Aorta (tissue), 5 donors: ENCODE results near the gene ZMIZ1. TPM values are rescaled to one million over a fixed set of nuclear protein-coding genes. Genes with fewer than 3 reads are reported as not detected.
A peak's percentile ranks its signal among the peaks of the same experiment; 100 is the strongest.

Source experiments
- ATAC-seq: fragments of 200-7000 bp; cut with Tn5 transposase; one replicate; pipeline ENCODE4 v1.9.1; 2022; ENCODE audit warnings: moderate library complexity; ENCODE audit not compliant: low FRiP score
- DNase-seq, 2 donors: peaks; one replicate each; pipeline ENCODE4 v3.0.0-alpha.2; 2020
- H3K27ac ChIP-seq, 2 donors: one replicate each; pipeline ENCODE4 v1.5.1; 2013; ENCODE audit warnings: low read length in 2 of 2, mild to moderate bottlenecking in 2 of 2, moderate library complexity in 2 of 2, control low read depth in 1 of 2, inconsistent platforms in 1 of 2, low read depth in 1 of 2
- H3K27me3 ChIP-seq, 2 donors: one replicate each; pipeline ENCODE4 v1.6.1; 2013; ENCODE audit warnings: control low read depth in 1 of 2, low read length in 1 of 2, mild to moderate bottlenecking in 1 of 2, moderate library complexity in 1 of 2; ENCODE audit not compliant: insufficient read depth in 2 of 2, control insufficient read depth in 1 of 2
- H3K36me3 ChIP-seq, 2 donors: one replicate each; pipeline ENCODE4 v1.6.1; 2013; ENCODE audit warnings: control low read depth in 1 of 2, low read length in 1 of 2, mild to moderate bottlenecking in 1 of 2; ENCODE audit not compliant: insufficient read depth in 2 of 2, control insufficient read depth in 1 of 2
- H3K4me1 ChIP-seq, 2 donors: one replicate each; pipeline ENCODE4 v1.6.1; 2013; ENCODE audit warnings: low read length in 2 of 2, control low read depth in 1 of 2, mild to moderate bottlenecking in 1 of 2, moderate library complexity in 1 of 2; ENCODE audit not compliant: insufficient read depth in 2 of 2, control insufficient read depth in 1 of 2
- H3K4me3 ChIP-seq, 2 donors: one replicate each; pipeline ENCODE4 v1.5.1; 2013; ENCODE audit warnings: low read length in 2 of 2, control low read depth in 1 of 2, mild to moderate bottlenecking in 1 of 2
- H3K9me3 ChIP-seq: one replicate; pipeline ENCODE4 v1.6.1; 2013; ENCODE audit warnings: mild to moderate bottlenecking, low read length; ENCODE audit not compliant: control insufficient read depth
- WGBS, 2 donors: extraction: QIAGEN DNeasy Blood & Tissue Kit; methylation state at CpG; one replicate each; pipeline ENCODE4 v1.1.7; 2013; 5-methylcytosine and 5-hydroxymethylcytosine counted together
- intact Hi-C, 2 donors: fragments of 100-400 bp; cut with DNase I; formaldehyde crosslinking; loops; one replicate each; pipeline versions ENCODE4 v1.14.2 to v1.15.0; 2022
- long read RNA-seq, 2 donors: library from polyadenylated mRNA; unstranded; transcript quantifications; one replicate each; pipeline ENCODE4 v2.0.0, GENCODE V29; 2020 to 2021
- polyA plus RNA-seq, 2 donors: library from polyadenylated mRNA; stranded (reverse); fragments of 200-250 nt; gene quantifications; one replicate each; pipeline ENCODE4 v1.2.3, GENCODE V29; 2013
- total RNA-seq, 2 donors: library from RNA; stranded (reverse); fragmentation: NEBNext Ultra II Directional; extraction: Animal tissue kit (Norgen Biotek cat#: 25700); gene quantifications; one replicate each; pipeline ENCODE4 v1.2.1, GENCODE V29; 2021
- donor health status: healthy with polysubstance abuse.
- donor health status: Bipolar disorder and iron deficiency.
- donor health status: DM: no; HTN: no; CAD: no.
- donor health status: DM: no; HTN: no; CAD: no.
- donor health status: DM: yes; HTN: yes; CAD: no.

The ZMIZ1 gene, protein sequence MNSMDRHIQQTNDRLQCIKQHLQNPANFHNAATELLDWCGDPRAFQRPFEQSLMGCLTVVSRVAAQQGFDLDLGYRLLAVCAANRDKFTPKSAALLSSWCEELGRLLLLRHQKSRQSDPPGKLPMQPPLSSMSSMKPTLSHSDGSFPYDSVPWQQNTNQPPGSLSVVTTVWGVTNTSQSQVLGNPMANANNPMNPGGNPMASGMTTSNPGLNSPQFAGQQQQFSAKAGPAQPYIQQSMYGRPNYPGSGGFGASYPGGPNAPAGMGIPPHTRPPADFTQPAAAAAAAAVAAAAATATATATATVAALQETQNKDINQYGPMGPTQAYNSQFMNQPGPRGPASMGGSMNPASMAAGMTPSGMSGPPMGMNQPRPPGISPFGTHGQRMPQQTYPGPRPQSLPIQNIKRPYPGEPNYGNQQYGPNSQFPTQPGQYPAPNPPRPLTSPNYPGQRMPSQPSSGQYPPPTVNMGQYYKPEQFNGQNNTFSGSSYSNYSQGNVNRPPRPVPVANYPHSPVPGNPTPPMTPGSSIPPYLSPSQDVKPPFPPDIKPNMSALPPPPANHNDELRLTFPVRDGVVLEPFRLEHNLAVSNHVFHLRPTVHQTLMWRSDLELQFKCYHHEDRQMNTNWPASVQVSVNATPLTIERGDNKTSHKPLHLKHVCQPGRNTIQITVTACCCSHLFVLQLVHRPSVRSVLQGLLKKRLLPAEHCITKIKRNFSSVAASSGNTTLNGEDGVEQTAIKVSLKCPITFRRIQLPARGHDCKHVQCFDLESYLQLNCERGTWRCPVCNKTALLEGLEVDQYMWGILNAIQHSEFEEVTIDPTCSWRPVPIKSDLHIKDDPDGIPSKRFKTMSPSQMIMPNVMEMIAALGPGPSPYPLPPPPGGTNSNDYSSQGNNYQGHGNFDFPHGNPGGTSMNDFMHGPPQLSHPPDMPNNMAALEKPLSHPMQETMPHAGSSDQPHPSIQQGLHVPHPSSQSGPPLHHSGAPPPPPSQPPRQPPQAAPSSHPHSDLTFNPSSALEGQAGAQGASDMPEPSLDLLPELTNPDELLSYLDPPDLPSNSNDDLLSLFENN
- total RNA-seq, result 10 to 100 TPM; 48.5 to 84.1 TPM
- polyA plus RNA-seq, result 1 to 10 TPM; 7.8 to 8.0 TPM
- long read RNA-seq, donor 1, partial matches to known transcripts, result 81 of 120 reads
- long read RNA-seq, donor 1, other reads (novel, unspliced or antisense), result 39 of 120 reads
- long read RNA-seq, donor 2, partial matches to known transcripts, result 53 of 103 reads
- long read RNA-seq, donor 2, other reads (novel, unspliced or antisense), result 50 of 103 reads

DNA sequence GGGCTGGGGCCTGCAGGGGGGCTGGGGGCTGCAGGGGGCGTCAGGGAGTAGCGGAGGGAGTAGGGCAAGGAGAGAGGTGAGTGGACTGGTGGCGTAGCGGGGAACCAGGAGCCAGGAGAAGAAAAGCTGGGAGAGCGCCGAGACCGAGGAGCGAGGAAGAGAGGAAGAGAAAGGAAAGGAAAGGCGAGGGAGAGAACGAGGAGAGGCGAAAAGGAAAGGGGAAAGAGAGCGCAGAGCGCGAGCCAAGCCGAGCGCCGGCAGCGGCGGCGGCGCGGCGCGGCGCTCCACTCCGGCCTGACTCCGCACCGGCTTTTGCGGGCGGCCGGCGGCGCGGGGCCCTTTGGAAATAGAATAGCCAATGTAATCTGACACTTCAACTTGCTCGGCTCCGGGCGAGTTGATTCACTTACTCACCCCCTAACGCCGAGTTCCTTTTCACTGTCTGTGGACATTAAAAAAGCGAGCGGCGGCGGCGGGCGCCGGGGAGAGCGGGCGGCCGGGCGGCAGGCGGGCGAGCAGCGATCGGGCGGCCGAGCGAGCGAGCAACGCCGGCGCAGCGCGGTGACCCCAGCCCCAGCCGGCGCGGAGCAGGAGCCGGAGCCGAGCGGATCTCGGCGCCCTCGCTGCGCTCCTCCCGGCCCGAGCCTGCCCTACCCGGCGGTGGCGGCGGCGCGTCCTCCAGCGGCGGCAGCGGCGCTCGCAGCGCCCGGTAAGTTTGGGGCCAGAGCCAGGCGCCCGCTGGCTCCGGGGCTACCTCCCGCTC is at the start of gene ZMIZ1:
TSS of gene ZMIZ1 (plus strand) at position 405 of the 763 bp plus-strand sequence. CDS start 132,667 bp downstream, outside the sequence.
- Histone ChIP-seq H3K9me3 (no peaks in the 10 kb centered on the region), H3K4me1 (peaks cover 0 to 2% of the 10 kb centered on the region in 2 donors), H3K27me3 (no peaks in the 10 kb centered on the region), H3K36me3 (no peaks in the 10 kb centered on the region), H3K4me3 (peak within 1 kb of the TSS; percentile 88 to 97), H3K27ac (peak within 1 kb of the TSS; percentile 73 to 94)
- DNase-seq, result peak; percentile 94
- ATAC-seq, result peak; percentile 73
- intact Hi-C loops, result loop anchor here (1.0 to 10.0 kb wide), 6 partner anchors 96 to 856 kb away; no protein-coding TSS in a partner anchor
- WGBS, 2 donors, result 0% methylated on average over 83 to 92 of the region's 92 CpGs

DNA sequence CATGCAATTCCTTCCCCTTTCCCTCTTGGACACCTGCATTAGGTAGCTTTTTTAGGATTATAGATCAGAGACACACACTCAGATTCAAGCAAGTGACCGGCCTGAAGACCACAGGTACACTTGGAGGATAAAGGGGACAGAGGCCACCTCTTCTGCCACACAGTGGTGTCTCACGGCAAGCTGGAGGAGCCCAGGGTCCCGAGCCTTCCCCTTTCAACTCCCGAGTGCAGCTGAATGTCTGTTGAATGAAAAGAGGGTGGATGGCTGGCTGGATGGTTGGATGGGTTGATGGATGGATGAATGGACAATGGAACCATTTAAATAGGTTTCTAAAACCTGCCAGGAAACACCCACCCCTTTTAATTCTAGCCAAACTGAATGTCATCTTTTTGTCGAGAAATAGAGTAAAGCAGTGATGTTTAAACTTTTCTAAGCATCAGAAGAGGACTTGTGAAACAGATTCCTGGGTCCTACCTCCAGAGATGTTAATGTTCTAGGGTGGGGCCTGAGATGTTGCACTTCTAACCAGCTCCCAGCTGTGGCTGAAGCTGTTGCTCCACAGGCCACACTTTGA is 49.2 kb upstream of the ZMIZ1 start:
- intact Hi-C loops, result no loop called here
- no peak overlapping the region for H3K4me3 ChIP-seq
- 94 to 95% methylated on average over 5 of the region's 5 CpGs for WGBS, 2 donors
- DNase-seq (peak; percentile 18 to 57), ATAC-seq (no peak)
- no peaks in the 10 kb centered on the region for H3K36me3 ChIP-seq
- H3K27ac ChIP-seq, result no peak overlapping the region
- H3K27me3 ChIP-seq, result no peaks in the 10 kb centered on the region
- no peaks in the 10 kb centered on the region for H3K4me1 ChIP-seq
- H3K9me3 ChIP-seq, result no peaks in the 10 kb centered on the region

DNA sequence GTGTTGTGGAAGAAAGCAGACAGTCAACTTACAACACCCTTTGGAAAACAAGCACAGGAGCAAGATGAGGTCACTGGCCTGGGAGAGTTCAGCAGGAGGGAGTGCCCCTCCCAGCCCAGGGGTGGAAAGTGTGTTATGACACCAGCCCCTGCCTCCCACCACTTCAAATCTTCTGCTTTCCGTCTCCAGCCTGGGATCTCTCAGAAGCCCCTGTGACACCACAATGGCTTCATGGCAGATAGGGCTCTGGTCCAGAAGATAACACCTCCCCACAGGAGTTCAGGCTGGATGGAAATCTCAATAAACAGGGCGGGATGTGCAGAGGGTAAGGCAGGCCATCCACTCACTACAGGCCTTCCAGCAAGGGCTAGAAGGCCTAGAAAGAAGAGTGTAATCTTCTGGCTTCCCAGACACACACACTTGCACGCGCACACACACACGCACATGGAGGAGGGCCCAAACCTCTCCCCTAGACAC is 48.7 kb upstream of the ZMIZ1 start:
- intact Hi-C loops, result no loop called here
- no peaks in the 10 kb centered on the region for H3K27me3 ChIP-seq
- peak; percentile 52 for ATAC-seq
- 87 to 97% methylated on average over 5 of the region's 5 CpGs for WGBS, 2 donors
- H3K36me3 ChIP-seq, result no peaks in the 10 kb centered on the region
- H3K27ac ChIP-seq, result no peak overlapping the region
- H3K9me3 ChIP-seq, result no peaks in the 10 kb centered on the region
- H3K4me3 ChIP-seq, result no peak overlapping the region
- H3K4me1 ChIP-seq, result no peaks in the 10 kb centered on the region
- peak; percentile 45 to 73 for DNase-seq

DNA sequence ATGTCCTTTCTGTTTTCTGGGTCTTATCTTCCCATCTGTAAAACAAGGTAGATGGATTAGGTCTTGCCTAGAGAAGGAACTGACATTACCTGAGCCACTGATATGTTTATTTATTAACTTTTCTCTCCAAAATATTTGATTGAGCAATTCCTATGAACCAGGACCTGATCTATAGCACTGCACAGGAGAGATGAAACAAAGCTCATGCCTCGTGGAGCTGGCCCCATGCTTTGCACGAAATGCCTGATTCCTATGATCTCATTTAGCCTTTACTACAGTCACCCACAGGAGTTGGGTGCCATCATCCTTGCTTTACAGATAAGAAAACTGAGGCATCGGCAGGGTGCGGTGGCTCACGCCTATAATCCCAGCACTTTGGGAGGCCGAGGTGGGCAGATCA is 48.2 kb upstream of the ZMIZ1 start:
- Histone ChIP-seq H3K9me3 (no peaks in the 10 kb centered on the region), H3K27me3 (no peaks in the 10 kb centered on the region), H3K27ac (no peak overlapping the region), H3K36me3 (no peaks in the 10 kb centered on the region), H3K4me3 (no peak overlapping the region), H3K4me1 (no peaks in the 10 kb centered on the region)
- intact Hi-C loops, result no loop called here
- no peak for ATAC-seq
- DNase-seq, result peak in 1 of 2 donors; percentile 5
- WGBS, 2 donors, result 93 to 94% methylated on average over 6 of the region's 6 CpGs

DNA sequence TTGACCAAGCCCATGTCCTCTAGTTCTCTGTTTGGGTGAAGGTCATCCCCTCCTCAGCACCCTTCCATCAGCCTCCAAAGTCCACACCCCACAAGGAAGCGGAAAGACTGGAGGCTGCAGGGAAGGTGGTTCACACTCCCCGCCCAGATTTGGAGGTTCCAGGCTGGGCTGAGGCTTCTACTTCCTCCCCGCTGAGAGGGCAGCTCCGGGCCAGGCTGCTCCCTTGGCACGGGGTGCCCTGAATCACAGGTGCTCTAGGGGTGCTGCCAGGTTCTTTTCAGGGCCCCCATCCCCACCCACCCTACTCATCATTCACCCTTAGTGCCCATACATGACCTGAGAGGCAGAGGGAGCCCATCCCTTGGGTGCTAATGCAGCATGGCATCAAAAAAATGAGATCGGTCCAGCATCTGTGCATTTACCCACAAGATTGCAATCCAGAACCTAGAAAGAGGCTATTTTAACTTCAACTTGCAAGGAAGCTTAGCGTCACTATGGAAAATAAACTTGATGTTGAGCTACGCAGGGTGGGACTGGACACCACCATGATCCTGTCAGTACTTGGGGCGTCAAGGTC is 47.3 kb upstream of the ZMIZ1 start:
- H3K36me3 ChIP-seq, result no peaks in the 10 kb centered on the region
- intact Hi-C loops, result no loop called here
- 96 to 97% methylated on average over 9 of the region's 9 CpGs for WGBS, 2 donors
- H3K4me3 ChIP-seq, result no peak overlapping the region
- no peaks in the 10 kb centered on the region for H3K9me3 ChIP-seq
- H3K27ac ChIP-seq, result no peak overlapping the region
- peak; percentile 19 to 45 for DNase-seq
- no peak for ATAC-seq
- H3K27me3 ChIP-seq, result no peaks in the 10 kb centered on the region
- no peaks in the 10 kb centered on the region for H3K4me1 ChIP-seq

DNA sequence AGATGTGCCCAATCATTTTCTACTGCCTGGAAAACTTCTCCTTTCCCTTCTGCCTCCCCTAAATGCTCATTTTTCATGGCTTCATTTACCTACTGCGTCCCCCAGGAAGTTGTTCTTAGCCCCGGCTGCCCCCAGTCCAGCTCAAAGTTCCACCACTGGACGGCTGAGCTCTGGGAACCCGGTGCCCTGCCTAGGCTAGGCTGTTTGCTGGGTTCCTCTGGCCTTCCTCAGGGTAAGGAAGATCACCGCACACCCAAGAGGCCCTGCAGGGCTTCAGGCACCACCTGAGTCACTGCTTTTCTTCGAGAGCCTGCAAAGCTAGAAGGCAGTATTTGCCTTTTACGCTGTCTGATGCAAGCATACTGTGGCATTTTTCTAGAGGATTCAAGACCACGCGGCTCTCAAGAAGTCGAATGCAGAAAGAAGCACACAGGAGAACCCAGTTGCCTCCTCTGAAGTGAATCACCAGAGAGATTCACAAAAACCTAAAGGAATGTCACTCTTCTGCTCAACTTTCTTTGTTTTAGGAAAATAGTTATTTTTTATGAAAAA is 46.7 kb upstream of the ZMIZ1 start:
- H3K4me1 ChIP-seq, result no peaks in the 10 kb centered on the region
- H3K27me3 ChIP-seq, result no peaks in the 10 kb centered on the region
- no peak for ATAC-seq
- no peaks in the 10 kb centered on the region for H3K9me3 ChIP-seq
- H3K36me3 ChIP-seq, result no peaks in the 10 kb centered on the region
- 95 to 97% methylated on average over 10 of the region's 10 CpGs for WGBS, 2 donors
- H3K4me3 ChIP-seq, result no peak overlapping the region
- H3K27ac ChIP-seq, result no peak overlapping the region
- DNase-seq, result peak; percentile 10 to 33
- intact Hi-C loops, result no loop called here

DNA sequence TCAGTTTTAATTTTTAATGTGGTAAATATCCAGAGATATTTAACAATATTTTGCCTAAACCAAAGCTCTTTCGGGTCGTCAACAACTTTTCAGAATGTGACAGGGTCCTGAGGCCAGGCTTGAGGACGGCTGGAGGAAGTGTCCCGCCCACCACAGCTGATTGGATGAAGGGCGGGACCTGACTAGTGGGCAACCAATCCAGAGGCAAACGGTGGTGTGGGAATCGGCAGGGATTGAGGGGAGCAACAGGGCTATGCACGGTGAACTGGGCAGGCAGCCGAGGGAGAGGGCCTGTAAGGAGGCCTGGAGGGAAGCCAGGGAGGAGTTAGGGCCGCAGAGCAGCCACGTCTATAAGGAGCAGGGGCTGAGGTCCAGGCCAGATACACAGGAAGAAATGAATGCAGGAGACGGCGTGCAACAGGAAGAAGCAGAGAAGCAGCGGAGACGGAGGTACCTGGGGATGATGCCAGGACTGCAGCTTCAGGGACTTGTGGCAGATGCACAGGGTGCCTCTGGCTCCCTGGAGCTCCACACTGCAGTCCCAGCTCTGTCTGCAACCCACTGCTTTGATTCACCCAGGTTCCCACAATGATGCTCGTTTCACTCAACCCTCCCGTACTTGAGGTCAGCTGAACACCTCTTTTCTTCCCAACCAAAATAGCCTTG is 46.1 kb upstream of the ZMIZ1 start:
- Histone ChIP-seq H3K4me1 (no peaks in the 10 kb centered on the region), H3K9me3 (no peaks in the 10 kb centered on the region), H3K27me3 (no peaks in the 10 kb centered on the region), H3K36me3 (no peaks in the 10 kb centered on the region), H3K27ac (no peak overlapping the region), H3K4me3 (no peak overlapping the region)
- no peak for ATAC-seq
- WGBS, 2 donors, result 75 to 76% methylated on average over 17 of the region's 17 CpGs
- peak; percentile 47 to 70 for DNase-seq
- intact Hi-C loops, result no loop called here
